Thyroid gland (tissue), 4 donors: ENCODE measurements around the gene RHOV.

ENCODE experiments used
- POLR2A ChIP-seq, 2 donors: fragments of 450-650 bp; IDR thresholded peaks; one replicate each; pipeline ENCODE4 v1.6.1; 2017; ENCODE audit warnings: antibody characterized with exemption in 2 of 2, mild to moderate bottlenecking in 2 of 2, moderate library complexity in 1 of 2
- TF ChIP-seq, protein P1 (sequence below), 6 experiments: fragments of 200-600 bp in 3 of 6; fragments of 450-650 bp in 3 of 6; sonication (generic) in 3 of 6; IDR thresholded peaks; one replicate each; pipeline ENCODE4 v1.5.1; 2016 to 2019; ENCODE audit warnings: antibody characterized with exemption in 6 of 6, mild to moderate bottlenecking in 2 of 6, inconsistent platforms in 1 of 6, moderate library complexity in 1 of 6

DNA sequence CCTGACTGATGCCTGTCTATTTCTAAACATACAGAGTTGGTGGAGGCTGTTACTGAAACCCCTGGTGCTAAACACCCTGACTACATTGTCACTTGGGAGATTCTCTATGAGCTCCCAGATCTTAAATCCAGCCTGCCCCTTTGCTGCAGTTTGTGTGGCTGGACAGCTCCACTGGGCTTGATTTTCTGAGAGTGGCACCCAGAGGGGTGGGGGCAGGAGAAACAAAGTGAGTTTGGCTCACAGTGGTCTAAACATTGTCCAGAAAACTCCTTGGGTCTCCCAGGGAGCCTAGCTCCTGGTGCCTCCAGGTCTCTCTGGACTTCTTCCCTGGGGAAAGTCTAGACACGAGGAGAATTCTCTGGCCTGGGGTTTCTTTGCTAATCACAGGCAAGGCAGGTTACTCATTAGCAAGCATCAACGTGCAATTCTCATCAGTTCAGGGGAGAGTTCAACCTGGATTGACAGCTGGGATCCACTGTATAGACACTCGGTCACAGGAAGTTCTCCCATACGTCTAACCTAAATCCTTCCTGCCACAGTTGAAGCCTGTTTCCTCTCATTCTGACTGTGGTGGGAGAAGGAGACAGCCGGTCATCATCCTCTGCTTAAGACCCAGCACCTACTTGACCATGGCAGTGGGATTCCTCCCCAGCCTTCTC, 48.0 kb upstream of the RHOV start:
- TF ChIP-seq, protein P1, sequence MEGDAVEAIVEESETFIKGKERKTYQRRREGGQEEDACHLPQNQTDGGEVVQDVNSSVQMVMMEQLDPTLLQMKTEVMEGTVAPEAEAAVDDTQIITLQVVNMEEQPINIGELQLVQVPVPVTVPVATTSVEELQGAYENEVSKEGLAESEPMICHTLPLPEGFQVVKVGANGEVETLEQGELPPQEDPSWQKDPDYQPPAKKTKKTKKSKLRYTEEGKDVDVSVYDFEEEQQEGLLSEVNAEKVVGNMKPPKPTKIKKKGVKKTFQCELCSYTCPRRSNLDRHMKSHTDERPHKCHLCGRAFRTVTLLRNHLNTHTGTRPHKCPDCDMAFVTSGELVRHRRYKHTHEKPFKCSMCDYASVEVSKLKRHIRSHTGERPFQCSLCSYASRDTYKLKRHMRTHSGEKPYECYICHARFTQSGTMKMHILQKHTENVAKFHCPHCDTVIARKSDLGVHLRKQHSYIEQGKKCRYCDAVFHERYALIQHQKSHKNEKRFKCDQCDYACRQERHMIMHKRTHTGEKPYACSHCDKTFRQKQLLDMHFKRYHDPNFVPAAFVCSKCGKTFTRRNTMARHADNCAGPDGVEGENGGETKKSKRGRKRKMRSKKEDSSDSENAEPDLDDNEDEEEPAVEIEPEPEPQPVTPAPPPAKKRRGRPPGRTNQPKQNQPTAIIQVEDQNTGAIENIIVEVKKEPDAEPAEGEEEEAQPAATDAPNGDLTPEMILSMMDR (IDR thresholded peaks at IDR 0.05), result no peak
- TF ChIP-seq POLR2A (IDR thresholded peaks at IDR 0.05), result no peak
